T-helper 1 cell treated with Interleukin-12 subunit alpha and Interleukin-12 subunit beta and Interleukin-4 antibody, amounts not matched to agents 30 μg/mL and 1 μg/mL, for 36 hours (primary cell): ENCODE data around the gene ZNF385D.
"Not testable (repeated sequence)": the region's sequence is repeated elsewhere in the genome, so short reads cannot be mapped to it uniquely, and the experiment has no call there.

Experiments
- H3K27ac Mint-ChIP-seq: one replicate; pipeline ENCODE4 v1.8.0; 2021; ENCODE audit warnings: mild to moderate bottlenecking, mixed read lengths
- H3K27me3 Mint-ChIP-seq: one replicate; pipeline ENCODE4 v1.8.0; 2021; ENCODE audit warnings: low read depth, mixed read lengths
- H3K36me3 Mint-ChIP-seq: one replicate; pipeline ENCODE4 v1.8.0; 2021; ENCODE audit warnings: low read depth, mixed read lengths
- H3K4me1 Mint-ChIP-seq: one replicate; pipeline ENCODE4 v1.8.0; 2021; ENCODE audit warnings: low read depth, mixed read lengths
- H3K4me3 Mint-ChIP-seq: one replicate; pipeline ENCODE4 v1.8.0; 2021; ENCODE audit warnings: mild to moderate bottlenecking, moderate library complexity, mixed read lengths
- H3K9me3 Mint-ChIP-seq: one replicate; pipeline ENCODE4 v1.8.0; 2021; ENCODE audit warnings: mixed read lengths

The ZNF385D gene

DNA sequence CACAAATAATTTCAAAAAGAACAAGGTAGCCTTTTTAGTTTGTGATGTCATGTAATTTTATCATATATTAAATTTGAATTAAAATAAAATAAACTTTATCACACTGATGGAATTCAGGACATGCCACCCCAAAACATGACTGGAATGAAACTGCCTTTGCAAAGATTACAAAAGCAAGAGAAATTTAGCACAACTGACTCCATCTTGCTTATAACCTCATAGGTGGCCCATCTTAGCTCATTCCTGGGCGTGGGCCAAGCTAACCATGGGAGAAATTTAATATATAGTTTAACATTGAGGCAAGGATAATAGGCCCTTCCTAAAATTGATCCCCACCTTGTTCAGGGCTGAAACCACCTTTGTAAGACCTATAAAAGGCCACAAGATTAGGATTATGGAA, 235.6 kb downstream of the ZNF385D start:
- H3K4me3 Mint-ChIP-seq: no peak overlapping the region

DNA sequence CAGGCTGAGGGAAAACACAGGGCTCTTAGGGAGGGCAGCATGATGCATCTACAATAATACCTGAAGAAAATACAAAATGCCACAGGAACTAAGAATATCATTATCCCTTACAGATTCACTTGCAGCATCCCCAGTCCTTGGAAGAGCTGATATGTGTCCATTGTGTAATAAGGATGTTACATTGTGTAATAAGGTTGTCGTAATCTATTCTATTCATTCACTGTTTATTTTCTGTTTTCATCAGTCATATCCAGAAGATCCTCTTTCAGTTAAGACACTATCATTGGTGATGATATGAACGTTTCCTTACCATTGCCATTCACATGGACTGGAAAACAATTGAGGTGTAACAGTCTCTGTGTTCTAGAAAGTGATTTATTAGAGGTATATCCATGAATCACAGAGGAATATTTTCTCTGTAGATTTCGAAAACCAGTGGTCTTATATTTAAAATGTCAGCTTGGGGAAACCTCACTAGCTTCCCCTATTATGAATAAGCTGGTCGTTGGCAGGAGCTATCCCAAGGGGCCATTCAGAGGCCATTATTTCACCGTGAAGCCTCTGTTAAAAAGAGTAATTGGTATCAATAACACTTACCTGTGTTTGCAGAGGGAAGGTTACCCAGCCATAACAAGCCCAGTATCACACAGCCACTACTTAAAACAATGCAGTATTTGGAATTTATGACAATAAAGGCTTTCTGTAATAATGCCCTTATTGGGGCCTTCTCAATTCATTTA, 241.1 kb downstream of the ZNF385D start:
- no peak overlapping the region for H3K4me3 Mint-ChIP-seq

More for the DNA sequence above, 235.6 kb downstream of the ZNF385D start:
- H3K4me1 Mint-ChIP-seq: no peaks in the 10 kb centered on the region
- no peak overlapping the region for H3K27ac Mint-ChIP-seq
- no peaks in the 10 kb centered on the region for H3K36me3 Mint-ChIP-seq
- peaks cover 4% of the 10 kb centered on the region for H3K9me3 Mint-ChIP-seq
- no peaks in the 10 kb centered on the region for H3K27me3 Mint-ChIP-seq

DNA sequence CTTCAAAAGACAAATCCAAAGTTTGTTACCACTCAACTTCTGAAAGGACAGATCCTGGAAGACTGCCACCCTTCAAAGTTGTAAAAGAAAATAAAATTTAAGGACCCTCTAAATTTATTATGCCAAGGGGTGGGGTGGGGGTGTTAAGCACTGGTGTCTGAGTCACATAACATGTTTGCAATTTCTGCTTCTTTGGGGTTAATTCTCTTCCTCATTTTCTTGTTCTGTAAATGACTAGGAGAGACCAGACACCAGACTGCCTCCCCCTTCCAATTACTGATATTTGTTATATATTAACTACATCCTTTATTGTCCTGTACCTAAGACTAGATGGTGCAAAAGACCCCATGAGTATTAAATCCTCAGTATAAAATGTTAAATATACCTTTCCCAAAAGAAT, 242.8 kb downstream of the ZNF385D start:
- Mint-ChIP-seq H3K4me1 (no peaks in the 10 kb centered on the region), H3K27me3 (no peaks in the 10 kb centered on the region), H3K36me3 (no peaks in the 10 kb centered on the region), H3K27ac (no peak overlapping the region), H3K9me3 (peaks cover 4% of the 10 kb centered on the region), H3K4me3 (no peak overlapping the region)

More for the DNA sequence above, 241.1 kb downstream of the ZNF385D start:
- no peak overlapping the region for H3K27ac Mint-ChIP-seq
- no peaks in the 10 kb centered on the region for H3K4me1 Mint-ChIP-seq
- H3K9me3 Mint-ChIP-seq: peaks cover 4% of the 10 kb centered on the region
- no peaks in the 10 kb centered on the region for H3K36me3 Mint-ChIP-seq
- H3K27me3 Mint-ChIP-seq: no peaks in the 10 kb centered on the region

DNA sequence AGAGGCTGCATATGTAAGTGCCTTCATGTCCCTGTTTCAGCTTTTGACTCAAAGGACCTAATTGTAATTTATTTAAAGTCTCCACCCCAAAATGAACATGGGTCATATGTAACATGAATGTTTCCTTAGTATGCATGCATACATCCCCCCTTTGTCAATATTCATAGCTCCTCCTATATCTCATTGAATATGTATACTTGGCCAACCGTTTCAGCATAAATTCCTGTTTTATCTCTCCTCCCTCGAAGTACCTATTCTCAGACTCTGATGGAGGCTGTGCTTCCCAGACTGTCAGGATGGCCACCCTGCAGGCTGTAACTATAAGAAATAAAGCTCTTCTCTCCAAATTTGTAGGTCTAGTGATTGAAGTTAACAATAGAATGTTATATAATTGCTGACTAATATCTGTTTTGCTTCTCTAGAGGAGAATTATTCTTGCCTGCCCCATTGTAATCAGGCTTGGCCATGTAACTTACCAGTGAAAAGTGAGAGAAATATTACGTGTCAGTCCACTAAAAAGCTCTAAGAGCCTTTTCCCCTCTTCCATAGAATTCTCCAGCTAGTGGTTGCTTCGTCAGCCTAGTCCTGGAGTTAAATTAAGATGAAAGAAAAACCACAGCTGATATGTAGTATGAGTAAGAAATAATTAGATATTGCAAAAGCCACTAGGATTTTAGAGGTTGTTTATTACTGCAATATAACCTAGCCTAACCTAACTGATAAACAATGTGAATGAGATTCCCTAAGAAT, 245.1 kb downstream of the ZNF385D start:
- H3K27ac Mint-ChIP-seq: no peak overlapping the region
- H3K27me3 Mint-ChIP-seq: no peaks in the 10 kb centered on the region
- H3K9me3 Mint-ChIP-seq: peaks cover 1% of the 10 kb centered on the region
- H3K4me3 Mint-ChIP-seq: no peak overlapping the region
- H3K4me1 Mint-ChIP-seq: no peaks in the 10 kb centered on the region
- no peaks in the 10 kb centered on the region for H3K36me3 Mint-ChIP-seq

DNA sequence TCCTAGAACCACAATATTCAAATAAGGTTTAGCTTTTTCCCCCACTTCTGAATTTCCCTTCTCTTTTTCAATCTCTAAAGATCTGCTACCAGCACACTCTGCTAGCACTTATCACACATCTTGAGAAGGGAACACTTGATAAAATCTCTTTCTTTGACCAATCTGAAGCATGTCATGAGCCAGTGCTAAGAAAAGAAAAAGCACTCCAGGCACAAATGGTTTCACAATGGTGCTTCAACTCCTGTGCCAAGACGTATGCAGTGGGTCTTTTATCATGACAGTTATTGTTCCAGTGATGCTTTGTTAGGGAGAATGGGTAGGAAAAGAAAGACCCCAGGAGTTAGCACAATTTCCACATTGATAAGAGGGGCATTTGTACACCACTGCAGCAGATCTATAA, 248.4 kb downstream of the ZNF385D start:
- no peaks in the 10 kb centered on the region for H3K27me3 Mint-ChIP-seq
- no peak overlapping the region for H3K4me3 Mint-ChIP-seq
- no peak overlapping the region for H3K27ac Mint-ChIP-seq
- no peaks in the 10 kb centered on the region for H3K36me3 Mint-ChIP-seq
- H3K4me1 Mint-ChIP-seq: no peaks in the 10 kb centered on the region
- H3K9me3 Mint-ChIP-seq: no peaks in the 10 kb centered on the region

DNA sequence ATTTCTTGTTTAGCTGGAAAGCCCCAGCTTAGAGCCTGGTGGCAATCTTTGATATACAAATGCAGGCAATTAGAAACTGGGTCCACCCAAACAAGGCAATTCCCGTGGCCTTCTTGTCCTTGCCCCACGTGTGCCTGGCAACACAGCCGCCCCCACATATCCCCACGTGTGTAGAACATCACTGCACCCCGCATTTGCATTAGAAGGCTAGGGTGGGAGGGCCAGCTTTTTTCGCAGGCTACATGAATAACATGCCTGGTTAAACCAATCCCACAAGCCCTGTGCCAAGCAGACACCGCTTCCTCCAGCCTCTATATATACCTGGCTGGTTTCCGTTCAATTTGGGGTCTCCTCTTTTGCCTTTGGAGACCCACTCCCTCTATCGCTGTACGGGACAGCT, 250.2 kb downstream of the ZNF385D start:
- H3K9me3 Mint-ChIP-seq: no peaks in the 10 kb centered on the region
- no peak overlapping the region for H3K27ac Mint-ChIP-seq
- no peaks in the 10 kb centered on the region for H3K27me3 Mint-ChIP-seq

DNA sequence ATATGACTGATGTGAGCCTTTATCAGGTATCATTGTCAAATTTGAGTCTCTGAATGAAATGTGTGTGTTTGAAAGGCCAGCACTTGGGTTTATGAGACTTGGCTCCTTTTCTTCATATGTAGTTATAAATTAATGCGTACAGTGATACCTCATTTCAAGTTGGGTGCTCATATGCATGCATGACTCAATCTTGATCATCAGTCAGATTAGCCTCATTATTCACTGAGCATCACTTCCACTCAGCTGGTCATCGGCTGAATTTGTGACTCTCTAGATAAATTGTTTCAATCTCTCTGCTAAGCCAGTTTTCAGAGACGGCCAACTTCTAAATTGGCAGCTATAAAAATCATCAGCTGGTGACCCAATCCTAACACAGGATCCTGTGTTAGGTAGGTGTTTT, 260.3 kb downstream of the ZNF385D start:
- not testable (repeated sequence) for H3K9me3 Mint-ChIP-seq, H3K36me3 Mint-ChIP-seq, H3K4me1 Mint-ChIP-seq, H3K27ac Mint-ChIP-seq, H3K27me3 Mint-ChIP-seq, H3K4me3 Mint-ChIP-seq

More for the DNA sequence above, 250.2 kb downstream of the ZNF385D start:
- Mint-ChIP-seq H3K36me3 (no peaks in the 10 kb centered on the region), H3K4me1 (no peaks in the 10 kb centered on the region), H3K4me3 (no peak overlapping the region)

DNA sequence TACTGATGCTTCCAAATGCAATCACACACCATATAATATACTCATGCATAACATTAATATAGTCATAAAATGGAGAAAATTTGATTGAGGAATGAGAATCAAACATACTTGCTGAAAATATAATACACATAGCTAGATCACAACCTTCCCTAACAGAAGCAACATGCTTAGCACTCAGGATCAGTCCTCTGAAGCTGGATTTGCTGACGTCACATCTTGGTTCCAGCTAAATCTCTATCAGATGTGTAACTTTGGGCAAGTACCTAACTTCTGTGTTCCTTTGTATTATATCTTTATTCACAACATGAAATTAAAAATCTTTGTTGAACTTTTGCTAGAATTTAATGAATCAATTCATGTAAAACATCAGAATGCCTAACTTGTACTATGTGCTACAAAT, 263.5 kb downstream of the ZNF385D start:
- Mint-ChIP-seq H3K36me3 (no peaks in the 10 kb centered on the region), H3K27ac (no peak overlapping the region), H3K4me1 (no peaks in the 10 kb centered on the region), H3K27me3 (no peaks in the 10 kb centered on the region), H3K4me3 (no peak overlapping the region), H3K9me3 (no peaks in the 10 kb centered on the region)

DNA sequence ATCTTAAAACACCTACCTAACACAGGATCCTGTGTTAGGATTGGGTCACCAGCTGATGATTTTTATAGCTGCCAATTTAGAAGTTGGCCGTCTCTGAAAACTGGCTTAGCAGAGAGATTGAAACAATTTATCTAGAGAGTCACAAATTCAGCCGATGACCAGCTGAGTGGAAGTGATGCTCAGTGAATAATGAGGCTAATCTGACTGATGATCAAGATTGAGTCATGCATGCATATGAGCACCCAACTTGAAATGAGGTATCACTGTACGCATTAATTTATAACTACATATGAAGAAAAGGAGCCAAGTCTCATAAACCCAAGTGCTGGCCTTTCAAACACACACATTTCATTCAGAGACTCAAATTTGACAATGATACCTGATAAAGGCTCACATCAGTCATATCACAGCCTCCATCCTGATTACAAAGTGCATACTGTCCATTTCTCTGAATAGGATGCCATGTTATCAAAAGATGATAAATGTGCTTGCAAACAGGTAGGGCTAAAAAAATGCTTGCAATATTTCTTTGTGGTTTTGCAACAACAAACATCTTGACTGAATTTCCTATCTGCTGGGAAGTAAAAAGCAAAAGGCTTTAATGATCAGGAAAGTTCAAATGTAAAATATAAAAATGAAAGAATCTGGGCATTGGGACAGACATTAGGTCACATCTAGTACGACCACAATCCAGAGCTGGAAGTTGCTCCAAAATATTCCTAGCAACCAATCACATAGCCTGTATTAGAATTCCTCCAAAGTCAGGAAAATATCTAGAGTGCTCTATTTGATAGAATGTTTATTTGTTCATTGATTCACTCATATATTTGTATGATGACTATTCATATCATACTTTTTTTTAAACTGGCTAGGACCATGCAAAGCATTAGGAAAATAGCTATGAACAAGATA, 264.7 kb downstream of the ZNF385D start:
- not testable (repeated sequence) for H3K4me1 Mint-ChIP-seq, H3K36me3 Mint-ChIP-seq, H3K9me3 Mint-ChIP-seq, H3K27ac Mint-ChIP-seq, H3K27me3 Mint-ChIP-seq, H3K4me3 Mint-ChIP-seq

DNA sequence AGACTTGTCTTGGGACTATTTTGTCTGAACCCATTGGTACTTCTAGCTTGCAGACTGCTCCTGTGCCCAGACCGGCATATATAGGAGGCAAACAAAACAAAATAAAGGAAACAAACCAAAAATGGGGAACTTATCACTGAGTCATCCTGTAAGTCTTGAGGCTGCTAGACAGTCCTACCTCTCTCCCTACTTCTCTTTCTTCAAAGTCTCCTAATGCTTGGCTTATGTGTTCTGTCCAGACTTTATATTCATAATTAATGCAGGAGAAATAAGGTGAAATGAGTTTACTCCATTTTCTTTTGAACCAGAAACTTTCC, 266.2 kb downstream of the ZNF385D start:
- Mint-ChIP-seq H3K36me3 (no peaks in the 10 kb centered on the region), H3K4me1 (no peaks in the 10 kb centered on the region), H3K27ac (no peak overlapping the region), H3K9me3 (no peaks in the 10 kb centered on the region), H3K4me3 (no peak overlapping the region), H3K27me3 (no peaks in the 10 kb centered on the region)

DNA sequence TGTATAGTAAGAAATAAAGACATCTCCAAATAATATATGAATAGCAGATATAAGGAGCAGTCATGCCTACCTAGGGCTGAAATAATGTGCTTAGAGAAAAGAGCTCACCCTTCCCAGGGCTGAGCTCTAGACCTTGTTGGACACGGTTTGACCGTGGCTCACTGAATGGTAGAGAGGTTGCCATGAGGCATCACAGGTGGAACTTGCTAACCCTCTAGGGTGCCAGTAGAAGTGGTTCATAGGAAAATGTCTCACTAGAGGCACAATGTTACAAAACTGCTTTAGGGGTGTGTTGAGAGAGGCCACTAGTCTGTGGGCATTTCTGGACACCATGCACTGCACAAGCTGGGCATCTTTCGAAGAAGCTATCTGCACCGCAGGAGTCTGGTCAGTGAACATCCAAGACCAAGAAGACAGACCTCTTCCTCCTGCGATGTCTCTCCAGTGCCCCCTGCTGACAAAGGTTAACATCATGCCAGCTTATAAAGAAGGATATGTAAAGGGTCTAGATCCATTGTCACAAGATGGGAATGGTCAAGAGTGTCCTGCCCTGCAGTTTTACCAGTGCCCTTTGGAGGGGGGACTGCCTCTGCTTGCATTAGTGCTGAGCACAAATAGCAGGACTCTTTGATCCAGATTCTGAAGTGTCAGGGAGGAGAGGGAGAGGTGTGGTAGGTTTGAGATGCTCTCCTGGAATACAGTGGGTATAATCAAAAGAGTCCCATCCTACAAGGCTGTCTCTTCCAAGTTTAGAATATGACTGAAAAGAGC, 266.8 kb downstream of the ZNF385D start:
- H3K27me3 Mint-ChIP-seq: no peaks in the 10 kb centered on the region
- no peaks in the 10 kb centered on the region for H3K9me3 Mint-ChIP-seq
- no peak overlapping the region for H3K27ac Mint-ChIP-seq

DNA sequence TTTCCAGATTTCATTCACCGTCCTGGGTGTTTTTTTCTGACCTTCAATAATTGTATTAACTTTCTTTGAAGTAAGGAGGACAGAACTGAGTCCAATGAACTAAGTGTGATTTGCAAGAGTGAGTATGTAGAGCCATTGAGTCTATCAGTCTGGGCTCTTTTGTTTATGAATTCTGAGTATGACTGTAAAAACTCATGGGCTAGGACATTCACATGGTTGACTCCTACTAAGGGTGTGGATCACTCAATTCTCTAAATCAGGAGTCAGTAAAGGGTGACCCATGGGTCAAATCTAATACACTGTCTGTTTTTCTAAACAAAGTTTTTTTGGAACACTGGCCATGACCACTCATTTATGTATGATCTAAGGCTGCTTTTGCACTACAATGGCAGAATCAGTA, 269.0 kb downstream of the ZNF385D start:
- H3K4me1 Mint-ChIP-seq: no peaks in the 10 kb centered on the region
- no peaks in the 10 kb centered on the region for H3K9me3 Mint-ChIP-seq
- no peaks in the 10 kb centered on the region for H3K27me3 Mint-ChIP-seq
- no peaks in the 10 kb centered on the region for H3K36me3 Mint-ChIP-seq
- H3K4me3 Mint-ChIP-seq: no peak overlapping the region
- no peak overlapping the region for H3K27ac Mint-ChIP-seq

More for the DNA sequence above, 266.8 kb downstream of the ZNF385D start:
- Mint-ChIP-seq H3K4me1 (no peaks in the 10 kb centered on the region), H3K4me3 (no peak overlapping the region), H3K36me3 (no peaks in the 10 kb centered on the region)

DNA sequence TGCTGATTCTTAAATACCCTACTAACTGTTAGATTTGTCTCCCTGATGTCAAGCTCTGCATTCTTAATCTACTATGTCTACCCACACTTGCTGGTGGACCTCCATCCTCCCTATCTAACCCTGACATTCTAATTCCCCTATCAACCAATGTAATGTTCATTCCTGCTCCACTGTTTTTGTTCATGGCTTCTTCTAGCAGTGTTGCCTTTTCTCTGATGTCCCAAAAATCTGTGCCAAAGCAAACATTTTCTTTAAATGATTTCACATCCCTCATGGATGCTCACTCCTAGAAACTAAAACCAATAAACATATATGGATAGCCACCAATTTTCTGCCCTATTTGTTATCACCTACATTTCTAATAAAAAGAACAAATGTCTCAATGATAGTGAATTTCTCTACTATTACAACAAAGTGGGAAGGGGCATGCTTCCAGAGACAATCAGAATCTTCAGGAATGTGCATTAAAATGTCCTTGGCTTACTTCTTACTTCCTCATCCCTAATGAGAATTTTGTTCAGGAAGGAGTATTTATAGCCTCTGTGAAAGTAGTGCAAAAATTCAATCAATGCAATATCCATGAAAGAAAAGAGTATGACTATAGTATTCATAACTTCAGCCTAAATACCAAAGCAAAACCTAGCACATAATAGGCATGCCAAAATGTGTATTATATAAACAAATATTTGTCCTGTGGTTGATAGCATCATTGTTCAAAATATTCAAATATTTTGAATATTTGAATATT, 273.3 kb downstream of the ZNF385D start:
- no peaks in the 10 kb centered on the region for H3K27me3 Mint-ChIP-seq
- H3K36me3 Mint-ChIP-seq: no peaks in the 10 kb centered on the region
- no peak overlapping the region for H3K27ac Mint-ChIP-seq
- H3K9me3 Mint-ChIP-seq: no peaks in the 10 kb centered on the region
- H3K4me3 Mint-ChIP-seq: no peak overlapping the region
- no peaks in the 10 kb centered on the region for H3K4me1 Mint-ChIP-seq

DNA sequence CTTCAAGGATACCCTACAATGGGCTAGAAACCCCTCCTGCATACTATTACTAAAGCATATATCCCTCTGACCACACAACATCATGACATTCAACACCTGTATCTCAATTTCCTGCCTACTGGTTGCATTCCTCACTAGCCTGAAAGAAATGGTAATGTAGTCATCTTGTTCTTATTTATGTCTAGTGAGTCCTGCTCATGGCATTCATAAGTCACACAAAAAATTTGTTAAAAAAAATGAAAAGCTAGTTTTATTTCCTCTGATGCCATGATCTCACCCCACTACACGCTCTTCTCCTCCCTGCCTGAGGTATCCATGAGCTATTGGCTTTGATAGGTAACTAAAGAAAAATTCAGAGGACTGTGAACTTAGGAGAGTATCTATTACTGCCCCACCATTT, 284.5 kb downstream of the ZNF385D start:
- Mint-ChIP-seq H3K4me1 (no peaks in the 10 kb centered on the region), H3K4me3 (no peak overlapping the region), H3K27ac (no peak overlapping the region), H3K27me3 (no peaks in the 10 kb centered on the region), H3K36me3 (no peaks in the 10 kb centered on the region), H3K9me3 (peaks cover 17% of the 10 kb centered on the region)
